PC-3 (cell line): ENCODE results near the gene ALOX12B. TPM values are rescaled to one million over a fixed set of nuclear protein-coding genes. Genes with fewer than 3 reads are reported as not detected.
"Not testable (repeated sequence)": the region's sequence is repeated elsewhere in the genome, so short reads cannot be mapped to it uniquely, and the experiment has no call there.

Experiments used
- ATAC-seq: fragments of 200-7000 bp; cut with Tn5 transposase; 2 replicates; pipeline ENCODE4 v1.9.1; 2020; ENCODE audit warnings: mild to moderate bottlenecking, moderate library complexity
- BruUV-seq: library from RNA; stranded (reverse); fragments of 400-500 nt; replicated peaks from 2 replicates; lab custom pipeline; 2021; lab: Mats Ljungman, UMichigan
- CTCF ChIA-PET: fragments of 300-600 bp; sonication (Branson Sonifier 250); formaldehyde crosslinking; loops from one replicate; lab custom pipeline; 2022; ENCODE audit warnings: antibody characterized with exemption; lab: Charles Lee
- POLR2A ChIA-PET: fragments of 300-600 bp; sonication (Branson Sonifier 250); formaldehyde crosslinking; loops from one replicate; lab custom pipeline; 2022; ENCODE audit warnings: antibody characterized with exemption; ENCODE audit not compliant: unreplicated experiment; lab: Charles Lee
- DNase-seq: peaks from one replicate; pipeline ENCODE4 v3.0.0-alpha.2; 2015
- H2AFZ ChIP-seq: fragments of 300-600 bp; sonication (generic); 2 replicates; pipeline ENCODE4 v1.6.0; 2016; ENCODE audit warnings: antibody characterized with exemption, low read length
- H3F3A ChIP-seq: fragments of 300-600 bp; sonication (generic); one replicate; pipeline ENCODE4 v1.6.0; 2017; ENCODE audit warnings: antibody characterized with exemption, low read length, control low read depth, mild to moderate bottlenecking; ENCODE audit not compliant: unreplicated experiment
- H3K27ac ChIP-seq: fragments of 300-600 bp; sonication (generic); 2 replicates; pipeline ENCODE4 v1.5.1; 2016; ENCODE audit warnings: mild to moderate bottlenecking, low read length
- H3K27me3 ChIP-seq: fragments of 300-600 bp; sonication (generic); 2 replicates; pipeline ENCODE4 v1.6.1; 2016; ENCODE audit warnings: low read length, mixed read lengths
- H3K36me3 ChIP-seq: fragments of 300-600 bp; sonication (generic); 2 replicates; pipeline ENCODE4 v1.6.1; 2016; ENCODE audit warnings: low read depth, mixed run types, low read length, mixed read lengths
- H3K4me1 ChIP-seq: fragments of 300-600 bp; sonication (generic); 2 replicates; pipeline ENCODE4 v1.5.1; 2016; ENCODE audit warnings: low read length; ENCODE audit not compliant: insufficient read depth
- H3K4me2 ChIP-seq: fragments of 300-600 bp; sonication (generic); 2 replicates; pipeline ENCODE4 v1.6.0; 2016; ENCODE audit warnings: low read length
- H3K4me3 ChIP-seq: fragments of 300-600 bp; sonication (generic); 2 replicates; pipeline ENCODE4 v1.5.1; 2016; ENCODE audit warnings: mild to moderate bottlenecking, low read length, mixed read lengths
- H3K79me2 ChIP-seq: fragments of 300-600 bp; sonication (generic); 2 replicates; pipeline ENCODE4 v1.6.1; 2017; ENCODE audit warnings: low read length, mixed read lengths
- H3K9ac ChIP-seq: fragments of 300-600 bp; sonication (generic); 2 replicates; pipeline ENCODE4 v1.6.0; 2016; ENCODE audit warnings: mild to moderate bottlenecking, low read length
- H3K9me2 ChIP-seq: fragments of 300-600 bp; sonication (generic); replicated peaks from 2 replicates; pipeline ENCODE4 v1.6.1; 2016; ENCODE audit warnings: mixed run types, low read length, mixed read lengths
- H3K9me3 ChIP-seq: fragments of 300-600 bp; sonication (generic); 2 replicates; pipeline ENCODE4 v1.6.1; 2016; ENCODE audit warnings: low read length, mixed read lengths
- H4K20me1 ChIP-seq: fragments of 300-600 bp; sonication (generic); 2 replicates; pipeline ENCODE4 v1.6.1; 2016; ENCODE audit warnings: low read length, mixed read lengths
- CTCF ChIP-seq: fragments of 300-600 bp; sonication (generic); conservative IDR thresholded peaks from 2 replicates; pipeline ENCODE4 v1.5.1; 2017; ENCODE audit warnings: antibody characterized with exemption, low read depth, mild to moderate bottlenecking, low read length
- EZH2 ChIP-seq: fragments of 300-600 bp; sonication (generic); IDR thresholded peaks from one replicate; pipeline ENCODE4 v1.6.1; 2017; ENCODE audit warnings: antibody characterized with exemption, mild to moderate bottlenecking, low read length; ENCODE audit not compliant: unreplicated experiment
- EZH2phosphoT487 ChIP-seq: fragments of 300-600 bp; sonication (generic); IDR thresholded peaks from 2 replicates; pipeline ENCODE4 v1.6.1; 2018; ENCODE audit warnings: mild to moderate bottlenecking, antibody characterized with exemption, low read length, borderline replicate concordance
- intact Hi-C: fragments of 100-400 bp; cut with micrococcal nuclease; formaldehyde crosslinking; loops from 2 replicates; pipeline ENCODE4 v1.9.0; 2023
- total RNA-seq: library from RNA; depleted of rRNA; stranded (reverse); fragments of >200 nt; gene quantifications from 2 replicates; pipeline ENCODE4 v1.2.3, GENCODE V29; 2014

ALOX12B gene
- total RNA-seq, 1 experiment from 2014 or later = 0.55 TPM

- ATAC-seq = no peak
- POLR2A ChIA-PET = no interaction called here
Measured at GRCh38 chr17:8108972-8109660, 21.6 kb upstream of the ALOX12B start.

GRCh38 chr17:8106980-8107379 is 19.5 kb upstream of the ALOX12B start:
- H3K9me3 ChIP-seq, POLR2A ChIA-PET, H3K9me2 ChIP-seq, H3K36me3 ChIP-seq, H3K4me1 ChIP-seq, BruUV-seq, H3K4me2 ChIP-seq, H2AFZ ChIP-seq, CTCF ChIA-PET, DNase-seq, H3F3A ChIP-seq, ATAC-seq, H3K79me2 ChIP-seq, intact Hi-C loops, H3K4me3 ChIP-seq, H3K9ac ChIP-seq, H3K27me3 ChIP-seq, H3K27ac ChIP-seq, H4K20me1 ChIP-seq: not testable (repeated sequence)

More at GRCh38 chr17:8108972-8109660, 21.6 kb upstream of the ALOX12B start:
- no peak overlapping the region for H3K4me2 ChIP-seq
- H3K79me2 ChIP-seq = no peaks in the 10 kb centered on the region
- H3K9me3 ChIP-seq = no peaks in the 10 kb centered on the region
- no peak overlapping the region for H3K9ac ChIP-seq
- H3K27ac ChIP-seq = no peak overlapping the region
- no peaks in the 10 kb centered on the region for H3K27me3 ChIP-seq
- no TSS peak for BruUV-seq
- no peak overlapping the region for H2AFZ ChIP-seq
- TF ChIP-seq EZH2phosphoT487 (no peak), EZH2 (no peak), CTCF (no peak)
- CTCF ChIA-PET = no interaction called here
- H4K20me1 ChIP-seq = no peaks in the 10 kb centered on the region
- no peaks in the 10 kb centered on the region for H3F3A ChIP-seq
- no peaks in the 10 kb centered on the region for H3K36me3 ChIP-seq
- no peaks in the 10 kb centered on the region for H3K4me1 ChIP-seq
- no peak overlapping the region for H3K4me3 ChIP-seq
- no peaks in the 10 kb centered on the region for H3K9me2 ChIP-seq
- intact Hi-C loops = no loop called here
- no peak for DNase-seq

DNA sequence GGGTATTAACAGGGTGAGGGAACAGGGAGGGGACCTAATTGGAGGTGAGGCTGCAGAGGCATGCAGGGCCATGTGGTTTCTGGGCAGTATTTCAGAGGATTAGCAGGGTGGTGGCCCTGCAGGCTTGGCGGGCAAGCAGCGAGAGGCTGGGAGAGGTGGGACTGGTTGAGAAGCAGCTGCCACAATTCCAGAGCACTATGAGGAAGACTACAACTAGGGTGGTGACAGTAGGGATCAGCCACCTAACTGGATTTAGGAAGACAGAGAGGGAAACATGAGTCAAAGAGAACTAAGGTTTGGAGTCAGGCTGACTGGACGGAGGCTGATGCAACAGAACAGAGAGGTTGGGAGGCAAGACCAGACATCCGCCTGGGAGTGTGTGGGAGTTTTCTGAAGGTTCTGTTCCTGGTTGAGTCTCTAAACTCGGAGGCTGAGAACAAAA is 18.5 kb upstream of the ALOX12B start:
- DNase-seq (no peak), ATAC-seq (no peak)
- no peak overlapping the region for H3K27ac ChIP-seq
- H3K27me3 ChIP-seq = no peaks in the 10 kb centered on the region
- CTCF ChIA-PET = no interaction called here
- H2AFZ ChIP-seq = no peak overlapping the region
- no peak overlapping the region for H3K9ac ChIP-seq
- BruUV-seq = no TSS peak
- no peaks in the 10 kb centered on the region for H3K79me2 ChIP-seq
- no peaks in the 10 kb centered on the region for H3K9me2 ChIP-seq
- H3K4me1 ChIP-seq = peaks cover 6% of the 10 kb centered on the region; the same call in 1 of the 2 replicates
- POLR2A ChIA-PET = interaction anchor here (0.6 to 0.9 kb wide), 2 partner anchors 10 to 49 kb away, joined by 4 to 5 read pairs; no protein-coding TSS in a partner anchor
- intact Hi-C loops = no loop called here
- H3K9me3 ChIP-seq = no peaks in the 10 kb centered on the region
- H4K20me1 ChIP-seq = no peaks in the 10 kb centered on the region
- H3K4me3 ChIP-seq = no peak overlapping the region
- H3K36me3 ChIP-seq = no peaks in the 10 kb centered on the region
- no peaks in the 10 kb centered on the region for H3F3A ChIP-seq
- no peak overlapping the region for H3K4me2 ChIP-seq
- TF ChIP-seq EZH2phosphoT487 = no peak
- TF ChIP-seq CTCF = no peak
- no peak for TF ChIP-seq EZH2
